CD14-positive monocyte (primary cell): ENCODE data around the gene SSBP2. TPM values are rescaled to one million over a fixed set of nuclear protein-coding genes. Genes with fewer than 3 reads are reported as not detected.
A peak's percentile ranks its signal among the peaks of the same experiment; 100 is the strongest.

ENCODE experiments used
- DNase-seq, 3 donors: peaks; one replicate each; pipeline ENCODE4 v3.0.0-alpha.2; 2011 to 2022
- H2AFZ ChIP-seq: 2 replicates; pipeline ENCODE4 v1.6.0; 2012; ENCODE audit warnings: mild to moderate bottlenecking, low read depth, low read length, inconsistent platforms; ENCODE audit not compliant: insufficient read depth, poor library complexity, severe bottlenecking
- H3K27ac ChIP-seq, 2 donors: 1 replicate in 1 of 2; 2 replicates in 1 of 2; pipeline ENCODE4 v1.5.1; 2012 to 2013; ENCODE audit warnings: low read length in 2 of 2, control low read depth in 1 of 2, inconsistent platforms in 1 of 2, low read depth in 1 of 2, mild to moderate bottlenecking in 1 of 2
- H3K27me3 ChIP-seq, 2 donors: one replicate each; pipeline versions ENCODE4 v1.6.0 to v1.6.1; 2011 to 2013; ENCODE audit warnings: low read length in 2 of 2; ENCODE audit not compliant: control insufficient read depth in 2 of 2, insufficient read depth in 2 of 2
- H3K36me3 ChIP-seq, 2 donors: replicated peaks in 1 of 2; 1 replicate in 1 of 2; 2 replicates in 1 of 2; pipeline versions ENCODE4 v1.5.1 to v1.6.1; 2012 to 2013; ENCODE audit warnings: low read length in 2 of 2, control low read depth in 1 of 2, inconsistent platforms in 1 of 2, mild to moderate bottlenecking in 1 of 2; ENCODE audit not compliant: insufficient read depth in 2 of 2, control insufficient read depth in 1 of 2
- H3K4me1 ChIP-seq, 2 donors: 1 replicate in 1 of 2; 2 replicates in 1 of 2; pipeline versions ENCODE4 v1.5.1 to v1.6.1; 2012 to 2013; ENCODE audit warnings: low read length in 2 of 2, control low read depth in 1 of 2, inconsistent platforms in 1 of 2, mild to moderate bottlenecking in 1 of 2, moderate library complexity in 1 of 2; ENCODE audit not compliant: insufficient read depth in 2 of 2, control insufficient read depth in 1 of 2
- H3K4me2 ChIP-seq: replicated peaks from 2 replicates; pipeline ENCODE3; 2012; ENCODE audit warnings: low read length, moderate library complexity, mild to moderate bottlenecking; ENCODE audit not compliant: poor library complexity, severe bottlenecking; ENCODE audit errors: extremely low read depth
- H3K4me3 ChIP-seq, 3 experiments: fragments of 200-600 bp in 1 of 3; sonication (generic) in 1 of 3; replicated peaks in 1 of 3; 1 replicate in 2 of 3; 2 replicates in 1 of 3; pipeline ENCODE4 v1.5.1; 2011 to 2013; ENCODE audit warnings: low read length in 3 of 3, mild to moderate bottlenecking in 3 of 3, control low read depth in 2 of 3, low read depth in 2 of 3, inconsistent platforms in 1 of 3, moderate library complexity in 1 of 3
- H3K79me2 ChIP-seq: 2 replicates; pipeline ENCODE4 v1.6.0; 2012; ENCODE audit warnings: mild to moderate bottlenecking, control low read depth, inconsistent platforms, low read length, moderate library complexity; ENCODE audit not compliant: insufficient read depth
- H3K9ac ChIP-seq: 2 replicates; pipeline ENCODE4 v1.6.0; 2017; ENCODE audit warnings: low read length, mild to moderate bottlenecking; ENCODE audit not compliant: insufficient read depth, poor library complexity, severe bottlenecking
- H3K9me3 ChIP-seq, 2 donors: replicated peaks in 1 of 2; 1 replicate in 1 of 2; 2 replicates in 1 of 2; pipeline versions ENCODE4 v1.5.1 to v1.6.1; 2012 to 2013; ENCODE audit warnings: low read length in 2 of 2, control low read depth in 1 of 2; ENCODE audit not compliant: control insufficient read depth in 1 of 2, insufficient read depth in 1 of 2
- H4K20me1 ChIP-seq: 2 replicates; pipeline ENCODE4 v1.6.0; 2012; ENCODE audit warnings: mild to moderate bottlenecking, low read length, control low read depth, moderate library complexity; ENCODE audit not compliant: insufficient read depth
- H3K27ac Mint-ChIP-seq, 7 donors: one replicate each; pipeline ENCODE4 v1.8.0; 2020; ENCODE audit warnings: mild to moderate bottlenecking in 7 of 7, mixed read lengths in 7 of 7, moderate library complexity in 6 of 7, inconsistent platforms in 2 of 7
- H3K27me3 Mint-ChIP-seq, 3 donors: one replicate each; pipeline ENCODE4 v1.8.0; 2021 to 2022; ENCODE audit warnings: low read depth in 3 of 3, mild to moderate bottlenecking in 3 of 3, mixed read lengths in 3 of 3, moderate library complexity in 3 of 3, inconsistent platforms in 1 of 3
- H3K36me3 Mint-ChIP-seq, 2 donors: one replicate each; pipeline ENCODE4 v1.8.0; 2020; ENCODE audit warnings: mixed read lengths in 2 of 2, inconsistent platforms in 1 of 2, mild to moderate bottlenecking in 1 of 2
- H3K4me1 Mint-ChIP-seq: one replicate; pipeline ENCODE4 v1.8.0; 2020; ENCODE audit warnings: mild to moderate bottlenecking, mixed read lengths
- H3K4me3 Mint-ChIP-seq, 2 donors: one replicate each; pipeline ENCODE4 v1.8.0; 2020; ENCODE audit warnings: mild to moderate bottlenecking in 2 of 2, mixed read lengths in 2 of 2, moderate library complexity in 1 of 2
- H3K9me3 Mint-ChIP-seq, 7 donors: one replicate each; pipeline ENCODE4 v1.8.0; 2020 to 2022; ENCODE audit warnings: mixed read lengths in 7 of 7, mild to moderate bottlenecking in 6 of 7, moderate library complexity in 6 of 7, inconsistent platforms in 2 of 7
- CTCF ChIP-seq: fragments of 200-600 bp; IDR thresholded peaks from one replicate; pipeline ENCODE4 v1.8.0; 2022; ENCODE audit warnings: antibody characterized with exemption, mild to moderate bottlenecking
- WGBS: methylation state at CpG from one replicate; pipeline ENCODE4 v1.1.5; 2013; ENCODE audit warnings: missing lambda C conversion rate; ENCODE audit not compliant: insufficient coverage; 5-methylcytosine and 5-hydroxymethylcytosine counted together
- intact Hi-C, 2 donors: fragments of 100-400 bp; cut with micrococcal nuclease; formaldehyde crosslinking; loops; one replicate each; pipeline versions ENCODE4 v1.15.0 to v1.15.1; 2023
- polyA plus RNA-seq, 3 donors: library from polyadenylated mRNA; depleted of rRNA in 1 of 3; unstranded in 2 of 3; stranded (reverse) in 1 of 3; fragments of 300-500 nt in 2 of 3; fragments of >200 nt in 1 of 3; fragmentation: Illumina TruSeq in 2 of 3; gene quantifications; 1 replicate in 2 of 3; 2 replicates in 1 of 3; pipeline ENCODE4 v1.2.3, GENCODE V29; 2012 to 2021

The SSBP2 gene
- polyA plus RNA-seq, 3 donors, result 29.1 to 55.2 (median 53.4) TPM

GRCh38 chr5:81776258-81776657, 25.4 kb upstream of the SSBP2 start:
- Histone ChIP-seq H3K79me2 (no peaks in the 10 kb centered on the region), H3K4me3 (no peak overlapping the region), H3K4me2 (no peak overlapping the region), H3K4me1 (peaks cover 15 to 18% of the 10 kb centered on the region in 2 donors), H3K9ac (no peak overlapping the region), H4K20me1 (no peaks in the 10 kb centered on the region), H3K9me3 (no peaks in the 10 kb centered on the region), H3K27me3 (no peaks in the 10 kb centered on the region), H3K36me3 (no peaks in the 10 kb centered on the region), H2AFZ (no peak overlapping the region), H3K27ac (no peak overlapping the region)
- 100% methylated on average over 2 of the region's 4 CpGs for WGBS
- intact Hi-C loops, result no loop called here
- Mint-ChIP-seq H3K27me3 (peaks cover 0 to 1% (median 0%) of the 10 kb centered on the region in 3 donors), H3K4me1 (peaks cover 19% of the 10 kb centered on the region), H3K36me3 (no peaks in the 10 kb centered on the region), H3K27ac (peak overlapping the region in 1 of 7 donors; percentile 46), H3K9me3 (no peaks in the 10 kb centered on the region), H3K4me3 (no peak overlapping the region)
- no peak for DNase-seq
- no peak for TF ChIP-seq CTCF

GRCh38 chr5:81774374-81774773, 23.5 kb upstream of the SSBP2 start:
- H3K79me2 ChIP-seq, result no peaks in the 10 kb centered on the region
- no peak overlapping the region for H2AFZ ChIP-seq
- H3K4me3 ChIP-seq, result no peak overlapping the region
- intact Hi-C loops, result no loop called here
- WGBS, result 100% methylated on average over 1 of the region's 2 CpGs
- Mint-ChIP-seq H3K27me3 (peaks cover 0 to 1% (median 0%) of the 10 kb centered on the region in 3 donors), H3K9me3 (no peaks in the 10 kb centered on the region), H3K4me1 (peaks cover 12% of the 10 kb centered on the region), H3K27ac (no peak overlapping the region), H3K36me3 (no peaks in the 10 kb centered on the region), H3K4me3 (no peak overlapping the region)
- no peaks in the 10 kb centered on the region for H3K36me3 ChIP-seq
- H3K27me3 ChIP-seq, result no peaks in the 10 kb centered on the region
- H3K27ac ChIP-seq, result no peak overlapping the region
- peaks cover 8 to 10% of the 10 kb centered on the region in 2 donors for H3K4me1 ChIP-seq
- no peaks in the 10 kb centered on the region for H4K20me1 ChIP-seq
- no peak for TF ChIP-seq CTCF
- no peak overlapping the region for H3K9ac ChIP-seq
- DNase-seq, result no peak
- H3K4me2 ChIP-seq, result no peak overlapping the region
- no peaks in the 10 kb centered on the region for H3K9me3 ChIP-seq
